Activated T-cell treated with anti-CD3 and anti-CD28 coated beads, Interleukin-2, amount 50 U/mL, for 72 hours (primary cell): Measurements from ENCODE around the gene CT45A1. TPM values are rescaled to one million over a fixed set of nuclear protein-coding genes. Genes with fewer than 3 reads are reported as not detected.
"Not testable (repeated sequence)": the region's sequence is repeated elsewhere in the genome, so short reads cannot be mapped to it uniquely, and the experiment has no call there.

ENCODE experiments used
- ATAC-seq, 2 donors: fragments of 150-1000 bp; cut with Tn5 transposase; replicated peaks in 1 of 2; 2 replicates each; pipeline ENCODE4 v1.10.0; 2021; ENCODE audit warnings: moderate library complexity in 2 of 2, mild to moderate bottlenecking in 1 of 2
- DNase-seq, 2 donors: peaks; one replicate each; pipeline ENCODE4 v3.0.0; 2021 to 2022; ENCODE audit warnings: mixed read lengths in 1 of 2
- H3K27ac Mint-ChIP-seq: one replicate; pipeline ENCODE4 v1.8.0; 2022; ENCODE audit warnings: mild to moderate bottlenecking, moderate library complexity, mixed read lengths
- H3K27me3 Mint-ChIP-seq: one replicate; pipeline ENCODE4 v1.8.0; 2022; ENCODE audit warnings: low read depth, mixed read lengths
- H3K36me3 Mint-ChIP-seq, 2 donors: one replicate each; pipeline ENCODE4 v1.8.0; 2022; ENCODE audit warnings: mixed read lengths in 2 of 2, mild to moderate bottlenecking in 1 of 2; ENCODE audit not compliant: insufficient read depth in 2 of 2
- H3K4me1 Mint-ChIP-seq: one replicate; pipeline ENCODE4 v1.8.0; 2022; ENCODE audit warnings: low read depth, mixed read lengths
- H3K4me3 Mint-ChIP-seq, 2 donors: one replicate each; pipeline ENCODE4 v1.8.0; 2022; ENCODE audit warnings: mild to moderate bottlenecking in 2 of 2, mixed read lengths in 2 of 2, moderate library complexity in 2 of 2
- H3K9me3 Mint-ChIP-seq, 2 donors: one replicate each; pipeline ENCODE4 v1.8.0; 2022; ENCODE audit warnings: mixed read lengths in 2 of 2
- total RNA-seq, 2 donors: library from RNA; stranded (reverse); gene quantifications; one replicate each; pipeline ENCODE4 v1.2.3, GENCODE V29; 2022

The CT45A1 gene, protein sequence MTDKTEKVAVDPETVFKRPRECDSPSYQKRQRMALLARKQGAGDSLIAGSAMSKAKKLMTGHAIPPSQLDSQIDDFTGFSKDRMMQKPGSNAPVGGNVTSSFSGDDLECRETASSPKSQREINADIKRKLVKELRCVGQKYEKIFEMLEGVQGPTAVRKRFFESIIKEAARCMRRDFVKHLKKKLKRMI
- total RNA-seq, result not detected

DNA sequence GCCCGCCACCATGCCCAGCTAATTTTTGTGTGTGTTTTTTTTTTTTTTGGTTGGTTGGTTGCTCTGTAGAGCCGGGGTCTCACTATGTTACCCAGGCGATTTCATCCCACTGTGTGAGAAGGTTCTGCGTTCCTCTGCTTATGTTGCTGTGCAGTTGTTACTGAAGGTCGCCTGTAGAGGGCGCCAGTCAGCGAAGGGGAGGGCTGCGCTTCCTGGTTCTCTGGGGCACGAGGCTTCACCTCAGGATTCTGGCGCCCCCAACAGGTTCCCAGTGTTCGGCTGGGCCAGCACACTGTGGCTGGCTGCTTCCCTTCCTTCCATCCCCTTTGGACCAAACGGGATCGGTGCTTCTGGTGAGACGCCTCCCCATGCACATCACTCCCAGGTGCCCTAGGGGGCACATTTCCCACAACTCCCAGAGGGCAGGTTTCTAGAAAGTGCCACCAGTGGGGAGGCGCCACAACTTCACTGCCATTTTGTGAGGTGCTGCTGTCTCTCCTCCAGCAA, at the start of gene CT45A1:
TSS of gene CT45A1 (plus strand) at position 457 of the 507 bp plus-strand sequence. CDS start 5,302 bp downstream, outside the sequence.
- not testable (repeated sequence) for H3K4me1 Mint-ChIP-seq, ATAC-seq, H3K9me3 Mint-ChIP-seq, H3K27ac Mint-ChIP-seq, H3K27me3 Mint-ChIP-seq, H3K36me3 Mint-ChIP-seq, H3K4me3 Mint-ChIP-seq
- peak; percentile 29 to 31 for DNase-seq

DNA sequence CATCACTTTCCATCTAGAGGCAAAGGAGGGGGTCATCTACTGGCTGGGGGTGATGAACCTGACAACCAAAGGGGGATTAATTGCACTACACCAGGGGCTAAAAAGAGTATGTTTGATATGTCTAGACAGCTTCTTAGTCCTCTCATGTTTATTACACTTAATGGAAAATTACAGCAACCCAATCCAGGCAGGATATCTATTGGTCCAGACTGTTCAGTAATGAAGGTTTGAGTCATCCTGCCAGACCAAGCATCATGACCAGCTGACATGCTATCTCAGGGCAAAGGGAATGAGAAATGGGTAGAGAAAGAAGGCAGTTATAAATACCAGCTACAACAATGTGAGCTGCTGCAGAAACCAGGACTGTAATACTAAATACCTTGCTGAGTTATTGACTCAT, 40.5 kb upstream of the CT45A1 start:
- not testable (repeated sequence) for H3K4me3 Mint-ChIP-seq, DNase-seq, H3K36me3 Mint-ChIP-seq, H3K9me3 Mint-ChIP-seq, ATAC-seq, H3K4me1 Mint-ChIP-seq, H3K27ac Mint-ChIP-seq
- peaks cover 49% of the 10 kb centered on the region for H3K27me3 Mint-ChIP-seq

DNA sequence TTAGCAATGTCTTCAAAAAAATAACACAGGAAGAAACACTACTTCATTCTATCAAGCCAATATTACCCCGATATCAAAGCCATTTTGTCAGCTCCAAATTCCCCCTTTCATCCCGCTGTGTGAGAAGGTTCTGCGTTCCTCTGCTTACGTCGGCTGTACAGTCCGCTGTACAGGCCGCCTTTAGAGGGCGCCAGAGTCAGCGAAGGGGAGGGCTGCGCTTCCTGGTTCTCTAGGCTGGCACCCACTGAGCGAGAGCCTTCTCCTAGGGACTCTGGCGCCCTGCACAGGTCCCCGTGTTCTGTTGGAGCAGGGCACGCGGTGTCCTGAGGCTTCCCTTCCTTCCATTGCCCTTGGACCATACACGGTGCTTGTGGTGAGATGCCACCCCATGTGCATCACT, 25.3 kb upstream of the CT45A1 start:
- Mint-ChIP-seq H3K36me3 (no peaks in the 10 kb centered on the region), H3K9me3 (no peaks in the 10 kb centered on the region), H3K27ac (no peak overlapping the region), H3K4me1 (no peaks in the 10 kb centered on the region), H3K4me3 (no peak overlapping the region), H3K27me3 (peaks cover 37% of the 10 kb centered on the region)
- ATAC-seq, result no peak
- peak in 1 of 2 donors; percentile 11 for DNase-seq

DNA sequence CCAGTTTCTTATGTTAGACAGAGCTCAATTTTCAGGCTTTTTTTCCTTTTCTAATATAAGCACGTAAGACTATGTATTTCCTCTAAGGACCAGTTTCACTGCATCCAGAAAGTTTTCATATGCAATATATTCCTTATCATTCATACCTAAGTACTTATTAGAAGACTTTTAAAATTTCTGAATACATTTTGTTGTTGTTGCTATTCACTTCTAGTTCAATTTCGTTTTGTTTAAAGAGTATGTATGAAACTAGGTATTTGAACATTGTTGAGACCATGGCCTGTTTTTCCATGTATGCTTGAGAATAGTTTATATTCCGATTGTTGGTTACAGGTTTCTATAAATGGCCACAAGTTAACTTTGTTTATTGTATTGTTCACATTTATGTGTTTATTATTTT, 18.0 kb upstream of the CT45A1 start:
- no peak overlapping the region for H3K4me3 Mint-ChIP-seq
- DNase-seq, result no peak
- H3K4me1 Mint-ChIP-seq, result no peaks in the 10 kb centered on the region
- ATAC-seq, result no peak
- no peaks in the 10 kb centered on the region for H3K36me3 Mint-ChIP-seq
- H3K9me3 Mint-ChIP-seq, result no peaks in the 10 kb centered on the region
- no peak overlapping the region for H3K27ac Mint-ChIP-seq
- H3K27me3 Mint-ChIP-seq, result peaks cover 45% of the 10 kb centered on the region

DNA sequence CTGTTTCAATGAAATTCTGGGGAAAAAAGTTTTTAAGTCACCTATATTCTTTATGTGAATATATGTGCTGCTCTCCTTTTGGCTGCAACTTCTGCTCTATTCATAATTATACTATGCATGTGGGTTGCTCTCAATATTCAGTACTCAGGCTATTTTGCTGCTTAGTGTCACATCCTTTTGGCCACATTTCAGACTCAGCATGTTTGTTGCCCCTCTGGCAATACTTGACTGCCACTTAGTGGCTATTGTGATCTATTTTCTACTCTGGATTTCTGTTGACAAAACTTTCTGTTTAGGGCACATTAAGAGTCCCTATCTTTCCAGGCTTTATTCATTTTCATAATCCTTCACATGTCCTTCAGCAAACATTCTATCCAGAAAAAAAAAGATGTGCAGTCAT, 15.8 kb upstream of the CT45A1 start:
- ATAC-seq (no peak), DNase-seq (no peak)
- Mint-ChIP-seq H3K4me3 (no peak overlapping the region), H3K27ac (no peak overlapping the region), H3K4me1 (no peaks in the 10 kb centered on the region), H3K27me3 (peaks cover 34% of the 10 kb centered on the region), H3K36me3 (no peaks in the 10 kb centered on the region), H3K9me3 (no peaks in the 10 kb centered on the region)

DNA sequence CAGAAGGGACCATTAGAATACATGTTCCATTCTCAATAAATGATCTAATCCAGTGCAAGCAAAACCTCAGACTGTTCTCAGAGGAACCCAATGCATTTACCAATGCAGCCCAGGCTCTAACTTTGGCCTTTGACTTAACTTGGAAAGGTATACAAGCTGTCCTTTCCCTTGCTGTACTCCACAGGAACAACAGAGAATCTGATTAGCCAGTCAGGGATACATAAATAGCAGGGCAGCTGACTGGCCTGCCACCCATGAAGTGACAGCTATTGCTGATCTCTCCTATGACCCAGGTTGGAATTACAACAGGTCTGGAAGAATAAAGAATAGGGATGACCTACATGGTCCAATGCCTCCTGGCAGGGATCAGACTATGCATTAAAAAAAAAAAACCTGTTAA, 14.5 kb upstream of the CT45A1 start:
- Mint-ChIP-seq H3K27me3 (peaks cover 30% of the 10 kb centered on the region), H3K4me3 (no peak overlapping the region), H3K27ac (no peak overlapping the region), H3K36me3 (no peaks in the 10 kb centered on the region), H3K9me3 (no peaks in the 10 kb centered on the region), H3K4me1 (no peaks in the 10 kb centered on the region)
- ATAC-seq, result no peak
- DNase-seq, result no peak

DNA sequence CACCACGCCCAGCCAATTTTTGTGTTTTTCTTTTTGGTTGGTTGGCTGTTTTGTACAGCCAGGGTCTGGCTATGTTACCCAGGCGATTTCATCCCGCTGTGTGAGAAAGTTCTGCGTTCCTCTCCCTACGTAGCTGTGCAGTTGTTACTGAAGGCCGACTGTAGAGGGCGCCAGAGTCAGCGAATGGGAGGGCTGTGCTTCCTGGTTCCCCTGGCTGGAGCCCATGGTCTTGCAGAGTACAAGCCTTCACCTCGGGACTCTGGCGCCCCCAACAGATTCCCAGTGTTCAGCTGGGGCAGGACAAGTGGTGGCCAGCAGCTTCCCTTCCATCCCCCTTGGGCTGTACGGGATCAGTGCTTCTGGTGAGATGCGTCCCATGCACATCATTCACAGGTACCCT, 5.6 kb upstream of the CT45A1 start:
- no peaks in the 10 kb centered on the region for H3K27me3 Mint-ChIP-seq
- ATAC-seq, result peak; percentile 41 to 45
- H3K36me3 Mint-ChIP-seq, result no peaks in the 10 kb centered on the region
- no peaks in the 10 kb centered on the region for H3K4me1 Mint-ChIP-seq
- no peak overlapping the region for H3K4me3 Mint-ChIP-seq
- DNase-seq, result peak; percentile 42 to 45
- H3K27ac Mint-ChIP-seq, result no peak overlapping the region
- H3K9me3 Mint-ChIP-seq, result no peaks in the 10 kb centered on the region

DNA sequence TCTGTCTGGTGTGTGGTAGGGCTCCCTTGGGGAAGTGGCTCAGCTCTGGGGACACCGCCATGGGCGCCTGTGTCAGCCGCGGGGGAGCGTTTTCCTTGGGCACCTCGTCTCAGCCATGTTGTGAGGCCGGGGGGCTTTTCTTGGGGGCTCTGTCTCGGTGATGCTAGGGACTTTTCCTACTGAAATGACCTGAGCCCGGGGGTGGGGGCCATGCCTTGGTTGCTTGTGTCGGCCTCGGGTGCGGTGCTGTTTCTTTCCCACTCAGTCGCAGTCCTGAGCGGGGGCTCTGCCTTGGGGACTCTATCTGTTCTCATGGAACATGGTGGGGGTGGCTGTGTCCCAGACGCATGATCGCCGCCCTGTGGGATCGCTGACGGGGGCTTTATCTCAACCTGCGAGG, 356 bp downstream of the CT45A1 start:
- no peaks in the 10 kb centered on the region for H3K36me3 Mint-ChIP-seq
- ATAC-seq, result no peak
- no peak overlapping the region for H3K4me3 Mint-ChIP-seq
- H3K4me1 Mint-ChIP-seq, result no peaks in the 10 kb centered on the region
- H3K27ac Mint-ChIP-seq, result no peak overlapping the region
- H3K27me3 Mint-ChIP-seq, result peaks cover 5% of the 10 kb centered on the region
- H3K9me3 Mint-ChIP-seq, result no peaks in the 10 kb centered on the region
- DNase-seq, result no peak

DNA sequence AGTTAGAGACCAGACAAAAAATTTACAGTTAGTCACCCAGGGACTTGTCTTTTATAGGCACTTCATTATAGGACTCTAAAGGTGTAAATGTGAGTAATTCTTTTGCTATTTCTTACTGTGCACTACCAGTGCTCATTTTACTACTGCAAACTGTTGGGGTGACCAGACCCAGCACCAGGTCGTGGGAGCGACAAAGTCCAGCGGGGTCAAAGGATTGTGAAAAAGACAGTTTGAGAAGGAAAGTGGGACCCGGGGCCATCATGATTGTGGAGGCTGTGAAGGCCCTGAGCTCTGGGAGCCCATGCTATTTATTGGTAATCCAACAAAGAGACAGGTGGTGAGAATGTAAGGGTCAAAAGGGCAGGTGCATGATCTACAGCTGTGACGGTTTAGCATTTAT, 21.2 kb downstream of the CT45A1 start:
- not testable (repeated sequence) for H3K4me3 Mint-ChIP-seq, H3K4me1 Mint-ChIP-seq, H3K27me3 Mint-ChIP-seq, H3K27ac Mint-ChIP-seq, DNase-seq, ATAC-seq, H3K9me3 Mint-ChIP-seq, H3K36me3 Mint-ChIP-seq

DNA sequence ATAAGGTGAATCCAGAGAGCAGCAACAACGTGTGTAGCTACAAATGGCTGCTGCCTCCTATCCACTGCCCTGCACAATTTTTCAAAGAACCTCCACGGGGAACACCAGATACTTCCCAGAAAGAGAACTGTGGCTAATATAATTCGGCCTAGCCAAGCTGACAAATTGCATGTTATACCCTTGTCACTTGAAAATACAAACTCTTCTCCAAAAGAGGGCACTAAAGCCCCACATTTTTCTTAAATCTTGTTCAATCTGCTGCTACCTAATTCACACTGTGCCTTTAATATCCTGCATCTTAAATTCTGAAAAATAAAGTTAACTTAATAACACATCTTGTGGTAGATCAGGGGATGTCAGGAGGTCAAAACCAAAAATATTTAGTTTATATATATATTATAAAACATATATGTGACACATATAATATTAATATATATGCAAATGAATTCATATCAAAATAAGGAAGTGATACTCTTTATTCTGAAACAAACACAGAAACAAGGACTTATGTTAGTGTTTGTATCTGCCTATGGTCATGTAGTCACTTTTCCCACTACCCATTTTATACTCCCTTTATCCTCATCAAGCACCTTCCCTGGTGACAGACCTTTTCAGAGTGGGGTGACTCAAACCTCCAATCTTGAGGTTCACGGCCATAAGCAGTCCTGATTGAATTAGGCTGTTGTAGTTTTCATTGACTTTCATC, 24.1 kb downstream of the CT45A1 start:
- no peak for DNase-seq
- Mint-ChIP-seq H3K4me1 (no peaks in the 10 kb centered on the region), H3K36me3 (no peaks in the 10 kb centered on the region), H3K27ac (no peak overlapping the region), H3K4me3 (no peak overlapping the region), H3K9me3 (no peaks in the 10 kb centered on the region), H3K27me3 (peaks cover 11% of the 10 kb centered on the region)
- no peak for ATAC-seq

DNA sequence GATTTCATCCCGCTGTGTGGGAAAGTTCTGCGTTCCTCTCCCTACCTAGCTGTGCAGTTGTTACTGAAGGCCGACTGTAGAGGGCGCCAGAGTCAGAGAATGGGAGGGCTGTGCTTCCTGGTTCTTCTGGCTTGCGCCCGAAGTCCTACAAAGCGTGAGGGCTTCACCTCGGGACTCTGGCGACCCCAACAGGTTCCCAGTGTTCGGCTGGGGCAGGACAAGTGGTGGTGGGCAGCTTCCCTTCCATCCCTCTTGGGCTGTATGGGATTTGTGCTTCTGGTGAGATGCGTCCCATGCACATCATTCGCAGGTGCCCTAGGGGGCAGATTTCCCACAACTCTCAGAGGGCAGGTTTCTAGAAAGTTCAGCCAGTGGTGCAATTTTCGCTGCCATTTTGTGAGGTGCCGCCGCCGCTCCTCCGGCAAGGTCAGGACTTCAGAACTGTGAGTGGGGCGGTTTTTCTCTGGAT, 27.3 kb downstream of the CT45A1 start:
- Mint-ChIP-seq H3K27me3 (peaks cover 15% of the 10 kb centered on the region), H3K9me3 (no peaks in the 10 kb centered on the region), H3K27ac (no peak overlapping the region), H3K4me1 (no peaks in the 10 kb centered on the region), H3K4me3 (peak overlapping the region; percentile 55 to 57), H3K36me3 (no peaks in the 10 kb centered on the region)
- peak; percentile 66 to 74 for ATAC-seq
- peak; percentile 51 to 64 for DNase-seq

DNA sequence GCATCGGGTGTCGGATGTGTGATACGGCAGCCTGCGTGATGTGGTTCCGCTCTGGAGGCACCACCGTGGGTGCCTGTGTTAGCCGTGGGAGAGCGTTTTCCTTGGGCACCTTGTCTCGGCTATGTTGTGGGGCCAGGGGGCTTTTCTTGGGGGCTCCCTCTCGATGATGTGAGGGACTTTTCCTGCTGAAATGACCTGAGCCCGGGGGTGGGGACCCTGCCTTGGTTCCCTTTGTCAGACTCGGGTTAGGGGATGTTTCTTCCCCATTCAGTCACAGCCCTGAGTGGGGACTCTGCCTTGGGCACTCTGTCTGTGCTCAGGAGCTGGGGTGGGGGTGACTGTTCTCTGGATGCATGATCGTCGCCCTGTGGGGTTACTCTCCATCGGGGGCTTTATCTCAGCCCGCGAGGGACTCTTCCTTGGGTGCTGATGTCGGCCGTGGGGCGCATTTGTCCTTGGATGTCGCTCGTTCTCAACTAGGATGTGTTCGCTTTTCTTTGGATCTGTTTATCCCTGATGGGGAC, 27.8 kb downstream of the CT45A1 start:
- Mint-ChIP-seq H3K4me1 (no peaks in the 10 kb centered on the region), H3K4me3 (no peak overlapping the region), H3K9me3 (no peaks in the 10 kb centered on the region), H3K27me3 (peaks cover 15% of the 10 kb centered on the region), H3K36me3 (no peaks in the 10 kb centered on the region), H3K27ac (no peak overlapping the region)
- no peak for ATAC-seq
- no peak for DNase-seq

DNA sequence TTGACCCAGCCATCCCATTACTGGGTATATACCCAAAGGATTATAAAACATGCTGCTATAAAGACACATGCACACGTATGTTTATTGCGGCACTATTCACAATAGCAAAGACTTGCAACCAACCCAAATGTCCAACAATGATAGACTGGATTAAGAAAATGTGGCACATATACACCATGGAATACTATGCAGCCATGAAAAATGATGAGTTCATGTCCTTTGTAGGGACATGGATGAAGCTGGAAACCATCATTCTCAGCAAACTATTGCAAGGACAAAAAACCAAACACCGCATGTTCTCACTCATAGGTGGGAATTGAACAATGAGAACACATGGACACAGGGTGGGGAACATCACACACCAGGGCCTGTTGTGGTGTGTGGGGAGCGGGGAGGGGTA, 31.3 kb downstream of the CT45A1 start:
- H3K9me3 Mint-ChIP-seq, DNase-seq, H3K27ac Mint-ChIP-seq, H3K36me3 Mint-ChIP-seq, ATAC-seq, H3K4me3 Mint-ChIP-seq, H3K4me1 Mint-ChIP-seq: not testable (repeated sequence)
- peaks cover 14% of the 10 kb centered on the region for H3K27me3 Mint-ChIP-seq
